Tibial nerve (tissue), 4 donors: ENCODE results near the gene KCNJ11.
A peak's percentile ranks its signal among the peaks of the same experiment; 100 is the strongest.

Experiments used
- CTCF ChIP-seq, 5 experiments: fragments of 200-600 bp in 3 of 5; fragments of 450-650 bp in 2 of 5; sonication (generic) in 3 of 5; IDR thresholded peaks; one replicate each; pipeline ENCODE4 v1.5.1; 2016 to 2019; ENCODE audit warnings: antibody characterized with exemption in 5 of 5, mild to moderate bottlenecking in 3 of 5, moderate library complexity in 2 of 5
- EP300 ChIP-seq, 2 donors: sonication (generic); formaldehyde crosslinking; IDR thresholded peaks; one replicate each; pipeline ENCODE4 v1.6.1; 2017; ENCODE audit warnings: antibody characterized with exemption in 2 of 2, mild to moderate bottlenecking in 1 of 2
- POLR2A ChIP-seq, 2 donors: fragments of 450-650 bp; IDR thresholded peaks; one replicate each; pipeline ENCODE4 v1.6.1; 2017; ENCODE audit warnings: antibody characterized with exemption in 2 of 2, mild to moderate bottlenecking in 2 of 2, moderate library complexity in 2 of 2

- TF ChIP-seq CTCF (IDR thresholded peaks at IDR 0.05), result no peak
- no peak for TF ChIP-seq POLR2A (IDR thresholded peaks at IDR 0.05)
- TF ChIP-seq EP300 (IDR thresholded peaks at IDR 0.05), result peak in 1 of 2 donors; percentile 37
Observed at GRCh38 chr11:17352950-17353820, 35.3 kb downstream of the KCNJ11 start.
